ENCODE data around the gene HLA-DQA1.
"Not testable (repeated sequence)": the region's sequence is repeated elsewhere in the genome, so short reads cannot be mapped to it uniquely, and the experiment has no call there.

Gene HLA-DQA1

DNA sequence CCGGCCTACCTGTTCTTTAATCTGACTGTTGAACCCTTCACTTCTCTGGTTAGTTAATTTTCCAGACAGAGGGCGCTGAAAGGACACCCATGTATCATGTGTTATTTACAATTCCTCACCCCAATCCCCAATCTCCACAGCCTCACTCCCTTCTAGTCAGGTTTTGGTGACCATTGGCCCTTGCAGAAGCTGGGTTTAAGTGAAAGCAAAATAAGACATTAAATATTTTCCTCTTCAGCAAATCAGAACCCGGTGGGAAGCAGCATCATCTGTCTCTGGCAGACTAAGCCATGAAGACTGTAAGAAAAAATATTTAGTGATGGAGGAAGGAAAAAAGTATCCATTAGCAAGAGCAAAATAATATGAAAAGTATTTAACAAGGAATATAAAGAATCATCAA is 9.4 kb upstream of the HLA-DQA1 start:
- Histone ChIP-seq H3K9me3 (ENCODE audit: severe bottlenecking) (no peaks in the 10 kb centered on the region), H3K4me3 (ENCODE audit: severe bottlenecking) (no peak overlapping the region), H3K4me1 (ENCODE audit: insufficient read depth, poor library complexity, severe bottlenecking) (no peaks in the 10 kb centered on the region), H3K27me3 (ENCODE audit: insufficient read depth, poor library complexity, severe bottlenecking) (no peaks in the 10 kb centered on the region), H3K36me3 (ENCODE audit: low read depth) (no peaks in the 10 kb centered on the region), H3K27ac (ENCODE audit: poor library complexity, severe bottlenecking) (no peak overlapping the region)
- DNase-seq (ENCODE audit: low spot score) (no peak), ATAC-seq (ENCODE audit: low read depth) (no peak)
- TF ChIP-seq, protein P1, sequence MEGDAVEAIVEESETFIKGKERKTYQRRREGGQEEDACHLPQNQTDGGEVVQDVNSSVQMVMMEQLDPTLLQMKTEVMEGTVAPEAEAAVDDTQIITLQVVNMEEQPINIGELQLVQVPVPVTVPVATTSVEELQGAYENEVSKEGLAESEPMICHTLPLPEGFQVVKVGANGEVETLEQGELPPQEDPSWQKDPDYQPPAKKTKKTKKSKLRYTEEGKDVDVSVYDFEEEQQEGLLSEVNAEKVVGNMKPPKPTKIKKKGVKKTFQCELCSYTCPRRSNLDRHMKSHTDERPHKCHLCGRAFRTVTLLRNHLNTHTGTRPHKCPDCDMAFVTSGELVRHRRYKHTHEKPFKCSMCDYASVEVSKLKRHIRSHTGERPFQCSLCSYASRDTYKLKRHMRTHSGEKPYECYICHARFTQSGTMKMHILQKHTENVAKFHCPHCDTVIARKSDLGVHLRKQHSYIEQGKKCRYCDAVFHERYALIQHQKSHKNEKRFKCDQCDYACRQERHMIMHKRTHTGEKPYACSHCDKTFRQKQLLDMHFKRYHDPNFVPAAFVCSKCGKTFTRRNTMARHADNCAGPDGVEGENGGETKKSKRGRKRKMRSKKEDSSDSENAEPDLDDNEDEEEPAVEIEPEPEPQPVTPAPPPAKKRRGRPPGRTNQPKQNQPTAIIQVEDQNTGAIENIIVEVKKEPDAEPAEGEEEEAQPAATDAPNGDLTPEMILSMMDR (IDR thresholded peaks at IDR 0.05; ENCODE audit: poor library complexity, severe bottlenecking), result no peak

DNA sequence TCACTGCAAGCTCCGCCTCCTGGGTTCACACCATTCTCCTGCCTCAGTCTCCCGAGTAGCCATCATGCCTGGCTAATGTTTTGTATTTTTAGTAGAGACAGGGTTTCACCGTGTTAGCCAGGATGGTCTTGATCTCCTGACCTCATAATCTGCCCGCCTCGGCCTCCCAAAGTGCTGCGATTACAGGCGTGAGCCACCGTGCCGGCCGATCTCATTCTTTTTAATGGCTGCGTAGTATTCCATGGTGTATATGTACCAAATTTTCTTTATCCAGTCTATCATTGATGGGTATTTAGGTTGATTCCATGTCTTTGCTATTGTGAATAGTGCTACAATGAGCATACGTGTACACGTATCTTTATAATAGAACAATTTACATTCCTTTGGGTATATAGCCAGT is 7.4 kb upstream of the HLA-DQA1 start:
- H3K4me1 ChIP-seq (ENCODE audit: insufficient read depth, poor library complexity, severe bottlenecking); H3K27ac ChIP-seq (ENCODE audit: poor library complexity, severe bottlenecking); H3K27me3 ChIP-seq (ENCODE audit: insufficient read depth, poor library complexity, severe bottlenecking); H3K9me3 ChIP-seq (ENCODE audit: severe bottlenecking); DNase-seq (ENCODE audit: low spot score); ATAC-seq (ENCODE audit: low read depth); H3K4me3 ChIP-seq (ENCODE audit: severe bottlenecking); H3K36me3 ChIP-seq (ENCODE audit: low read depth): not testable (repeated sequence)

DNA sequence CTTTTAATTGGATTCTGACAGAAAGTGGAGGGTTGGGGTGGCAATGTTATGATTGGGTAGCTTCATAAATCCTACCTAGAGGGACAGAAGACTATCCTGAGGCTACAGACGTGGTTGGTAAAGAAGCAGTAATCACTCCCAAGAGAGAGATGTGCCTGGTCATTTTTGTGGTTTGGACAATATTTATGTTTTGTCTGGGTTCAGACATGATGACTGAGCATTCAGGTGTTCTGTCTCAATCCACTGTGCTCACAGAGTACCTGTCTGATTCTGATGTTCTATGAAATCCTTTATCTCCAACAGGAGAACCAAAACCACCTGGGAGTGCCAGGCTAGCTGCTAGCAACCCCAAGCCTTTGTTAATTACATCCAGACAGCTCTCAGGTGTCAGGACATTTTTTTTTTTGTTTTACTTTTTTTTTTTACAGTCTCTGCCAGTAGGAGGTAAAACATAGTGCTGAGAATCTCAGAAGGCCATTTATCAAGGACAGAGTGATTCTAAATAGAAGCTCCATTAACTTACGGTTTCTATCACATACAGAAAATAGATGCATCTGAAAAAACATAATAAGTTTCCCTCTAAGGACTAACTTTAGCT is 1.6 kb upstream of the HLA-DQA1 start:
- no peaks in the 10 kb centered on the region for H3K4me1 ChIP-seq (ENCODE audit: insufficient read depth, poor library complexity, severe bottlenecking)
- no peaks in the 10 kb centered on the region for H3K9me3 ChIP-seq (ENCODE audit: severe bottlenecking)
- ATAC-seq (ENCODE audit: low read depth) (no peak), DNase-seq (ENCODE audit: low spot score) (no peak)
- no peak overlapping the region for H3K4me3 ChIP-seq (ENCODE audit: severe bottlenecking)
- no peaks in the 10 kb centered on the region for H3K27me3 ChIP-seq (ENCODE audit: insufficient read depth, poor library complexity, severe bottlenecking)
- H3K36me3 ChIP-seq (ENCODE audit: low read depth), result no peaks in the 10 kb centered on the region
- H3K27ac ChIP-seq (ENCODE audit: poor library complexity, severe bottlenecking), result no peak overlapping the region
- TF ChIP-seq, protein P1 (IDR thresholded peaks at IDR 0.05; ENCODE audit: poor library complexity, severe bottlenecking), result no peak

DNA sequence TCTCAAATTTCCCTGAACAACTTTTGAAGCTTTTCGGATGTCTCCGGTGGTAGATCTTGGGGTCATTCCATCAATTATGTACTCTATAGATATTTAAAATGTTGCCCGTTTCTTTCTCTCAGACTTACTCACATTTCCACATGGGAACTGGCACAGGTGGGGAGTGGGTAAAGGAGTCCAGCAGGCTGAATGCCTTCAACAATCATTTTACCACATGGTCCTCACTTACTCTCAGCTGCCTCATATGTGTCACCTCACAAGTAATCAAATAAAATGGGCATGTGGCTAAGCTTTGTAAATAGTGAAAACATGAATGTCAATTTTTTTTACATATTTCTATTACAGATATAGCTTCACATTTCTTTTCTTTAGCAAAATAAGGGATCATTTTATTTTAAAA is 677 bp downstream of the HLA-DQA1 start:
- ATAC-seq (ENCODE audit: low read depth) (no peak), DNase-seq (ENCODE audit: low spot score) (no peak)
- Histone ChIP-seq H3K36me3 (ENCODE audit: low read depth) (no peaks in the 10 kb centered on the region), H3K27ac (ENCODE audit: poor library complexity, severe bottlenecking) (no peak overlapping the region), H3K27me3 (ENCODE audit: insufficient read depth, poor library complexity, severe bottlenecking) (no peaks in the 10 kb centered on the region), H3K4me3 (ENCODE audit: severe bottlenecking) (no peak overlapping the region), H3K9me3 (ENCODE audit: severe bottlenecking) (no peaks in the 10 kb centered on the region), H3K4me1 (ENCODE audit: insufficient read depth, poor library complexity, severe bottlenecking) (no peaks in the 10 kb centered on the region)
- TF ChIP-seq, protein P1 (IDR thresholded peaks at IDR 0.05; ENCODE audit: poor library complexity, severe bottlenecking), result no peak

DNA sequence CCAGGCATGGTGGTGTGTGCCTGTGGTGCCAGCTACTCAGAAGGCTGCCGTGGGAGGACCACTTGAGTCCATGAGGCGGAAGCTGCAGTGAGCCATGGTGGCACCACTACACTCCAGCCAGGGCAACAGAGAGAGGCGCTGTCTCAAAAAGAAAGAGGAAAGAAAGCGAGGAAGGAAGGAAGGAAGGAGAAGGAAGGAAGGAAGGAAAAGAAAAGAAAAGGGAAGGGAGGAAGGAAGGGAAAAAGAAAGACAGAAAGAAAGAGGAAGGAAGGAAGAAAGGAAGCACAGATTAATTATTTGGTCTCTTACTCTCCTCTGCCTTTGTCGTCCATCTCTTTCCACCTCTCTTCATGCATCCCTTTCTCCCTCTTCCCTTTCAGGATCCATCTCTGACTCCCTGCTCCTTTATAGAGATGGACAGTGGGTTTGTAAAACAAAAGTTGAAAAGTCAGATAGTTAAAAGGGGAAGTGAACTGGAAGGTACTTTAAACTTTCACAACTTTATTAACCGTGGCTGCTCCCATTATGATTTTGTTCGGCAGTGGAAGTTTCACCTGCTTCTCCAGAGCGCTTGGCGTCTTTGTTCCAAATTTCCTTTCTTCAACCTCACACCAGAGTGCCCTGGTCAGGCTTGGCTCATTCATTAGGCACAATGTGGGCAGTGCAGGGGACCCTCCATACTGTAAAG is 1.5 kb downstream of the HLA-DQA1 start:
- H3K4me1 ChIP-seq (ENCODE audit: insufficient read depth, poor library complexity, severe bottlenecking), result no peaks in the 10 kb centered on the region
- no peaks in the 10 kb centered on the region for H3K27me3 ChIP-seq (ENCODE audit: insufficient read depth, poor library complexity, severe bottlenecking)
- ATAC-seq (ENCODE audit: low read depth) (no peak), DNase-seq (ENCODE audit: low spot score) (no peak)
- no peak overlapping the region for H3K27ac ChIP-seq (ENCODE audit: poor library complexity, severe bottlenecking)
- no peaks in the 10 kb centered on the region for H3K9me3 ChIP-seq (ENCODE audit: severe bottlenecking)
- no peaks in the 10 kb centered on the region for H3K36me3 ChIP-seq (ENCODE audit: low read depth)
- no peak overlapping the region for H3K4me3 ChIP-seq (ENCODE audit: severe bottlenecking)
- TF ChIP-seq, protein P1 (IDR thresholded peaks at IDR 0.05; ENCODE audit: poor library complexity, severe bottlenecking), result no peak
